ENCODE measurements around the gene KIF12. TPM values are rescaled to one million over a fixed set of nuclear protein-coding genes. Genes with fewer than 3 reads are reported as not detected.

KIF12 gene
- total RNA-seq, 2 donors from 2014 or later = not detected

DNA sequence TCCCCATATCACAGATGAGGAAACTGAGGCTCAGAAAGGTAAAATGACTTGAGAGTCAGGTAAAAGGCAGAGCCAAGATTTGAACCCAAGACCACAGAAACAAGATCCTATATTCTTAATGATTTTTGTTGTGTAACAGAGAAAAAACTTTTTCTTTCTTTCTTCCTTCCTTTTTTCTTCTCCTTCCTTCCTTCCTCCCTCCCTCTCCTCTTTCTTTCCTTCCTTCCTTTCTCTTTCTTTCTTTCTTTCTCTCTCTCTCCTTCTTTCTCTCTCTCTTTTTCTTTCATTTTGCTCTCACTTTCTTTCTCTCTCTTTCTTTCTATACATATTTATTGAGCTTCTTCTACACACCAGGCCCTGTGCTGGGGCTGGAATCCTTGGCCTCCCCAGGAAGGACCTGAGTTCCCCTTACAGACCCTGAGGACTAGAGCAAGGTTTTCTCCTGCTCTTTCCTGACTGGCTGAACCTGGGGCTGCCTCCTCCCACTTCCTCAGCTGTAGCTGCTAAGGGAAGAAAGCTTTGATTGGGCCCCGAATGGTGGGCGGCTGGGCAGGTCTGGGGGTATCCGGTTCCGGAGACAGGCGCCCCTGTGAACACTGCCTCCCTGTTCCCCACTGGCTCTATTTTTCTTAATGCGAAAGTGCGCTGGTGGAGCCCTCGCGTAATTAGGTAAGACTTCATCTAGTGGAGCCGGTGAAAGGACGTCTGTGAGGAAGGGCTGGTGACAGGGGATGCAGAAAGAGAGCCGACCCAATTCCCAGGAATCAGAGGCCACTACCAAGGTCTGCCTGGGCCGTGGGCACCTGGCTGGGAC is 27.4 kb upstream of the KIF12 start:
- Mint-ChIP-seq H3K9me3 (peaks cover 5% of the 10 kb centered on the region in 2 donors), H3K27ac (no peak overlapping the region), H3K36me3 (peaks cover 0 to 5% of the 10 kb centered on the region in 2 donors)
- ATAC-seq = no peak
- DNase-seq (ENCODE audit: low spot score in 2 of 2) = no peak

DNA sequence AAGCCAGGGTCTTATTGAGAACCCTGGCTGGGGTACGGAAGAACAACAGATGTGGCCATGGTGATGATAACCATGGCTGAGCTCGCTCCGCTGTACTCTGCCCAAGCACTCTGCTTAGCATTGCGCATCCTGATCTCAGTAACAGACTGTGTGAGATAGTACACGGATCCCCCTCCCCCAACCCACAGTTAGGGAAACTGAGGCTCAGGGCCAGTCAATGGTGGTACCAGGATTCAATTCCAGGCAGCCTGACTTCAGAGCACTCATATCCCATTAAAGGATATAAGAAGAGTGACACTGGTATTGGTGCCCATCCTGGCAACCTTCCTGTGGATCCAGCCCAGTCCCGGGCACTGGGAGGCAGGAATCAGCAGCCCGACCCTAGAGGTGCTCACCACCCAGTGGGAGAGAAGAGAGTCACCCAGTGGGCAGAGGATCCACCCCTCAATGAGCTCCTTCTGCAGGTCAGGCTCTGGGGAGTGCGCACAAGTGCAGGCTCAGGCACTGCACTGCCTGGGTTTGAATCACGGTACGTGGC is 26.5 kb upstream of the KIF12 start:
- peak in 1 of 2 donors; percentile 35 for DNase-seq (ENCODE audit: low spot score in 2 of 2)
- ATAC-seq = no peak
- H3K36me3 Mint-ChIP-seq = peaks cover 0 to 5% of the 10 kb centered on the region in 2 donors

GRCh38 chr9:114124666-114125475 is 25.8 kb upstream of the KIF12 start:
- Mint-ChIP-seq H3K27ac (no peak overlapping the region), H3K36me3 (peaks cover 0 to 5% of the 10 kb centered on the region in 2 donors), H3K9me3 (peaks cover 5% of the 10 kb centered on the region in 2 donors)
- DNase-seq (ENCODE audit: low spot score in 2 of 2) = peak in 1 of 2 donors; percentile 3
- ATAC-seq = no peak

More for the DNA sequence above, 26.5 kb upstream of the KIF12 start:
- Mint-ChIP-seq H3K9me3 (peaks cover 5% of the 10 kb centered on the region in 2 donors), H3K27ac (no peak overlapping the region)

GRCh38 chr9:114124138-114124537 is 25.0 kb upstream of the KIF12 start:
- no peak overlapping the region for H3K27ac Mint-ChIP-seq
- peaks cover 5% of the 10 kb centered on the region in 2 donors for H3K9me3 Mint-ChIP-seq

GRCh38 chr9:114123031-114123977 is 24.2 kb upstream of the KIF12 start:
- DNase-seq (ENCODE audit: low spot score in 2 of 2) (peak in 1 of 2 donors; percentile 35), ATAC-seq (no peak)
- H3K27ac Mint-ChIP-seq = no peak overlapping the region
- peaks cover 0 to 5% of the 10 kb centered on the region in 2 donors for H3K36me3 Mint-ChIP-seq
- H3K9me3 Mint-ChIP-seq = peaks cover 5% of the 10 kb centered on the region in 2 donors

More at GRCh38 chr9:114124138-114124537, 25.0 kb upstream of the KIF12 start:
- DNase-seq (ENCODE audit: low spot score in 2 of 2) = peak in 1 of 2 donors; percentile 20
- no peak for ATAC-seq
- H3K36me3 Mint-ChIP-seq = peaks cover 0 to 5% of the 10 kb centered on the region in 2 donors

- DNase-seq (ENCODE audit: low spot score in 2 of 2) (peak in 1 of 2 donors; percentile 23), ATAC-seq (no peak)
- Mint-ChIP-seq H3K9me3 (peaks cover 3 to 4% of the 10 kb centered on the region in 2 donors), H3K36me3 (peaks cover 0 to 2% of the 10 kb centered on the region in 2 donors), H3K27ac (no peak overlapping the region)
Measured at GRCh38 chr9:114122136-114123027, 23.3 kb upstream of the KIF12 start.

- H3K9me3 Mint-ChIP-seq = no peaks in the 10 kb centered on the region
- H3K27ac Mint-ChIP-seq = no peak overlapping the region
- no peak for ATAC-seq
- peak in 1 of 2 donors; percentile 11 for DNase-seq (ENCODE audit: low spot score in 2 of 2)
- H3K36me3 Mint-ChIP-seq = no peaks in the 10 kb centered on the region
Measured at GRCh38 chr9:114121227-114122135, 22.4 kb upstream of the KIF12 start.

GRCh38 chr9:114120192-114121014 is 21.3 kb upstream of the KIF12 start:
- ATAC-seq = no peak
- DNase-seq (ENCODE audit: low spot score in 2 of 2) = peak in 1 of 2 donors; percentile 31
- Mint-ChIP-seq H3K27ac (no peak overlapping the region), H3K9me3 (no peaks in the 10 kb centered on the region), H3K36me3 (no peaks in the 10 kb centered on the region)

GRCh38 chr9:114119242-114120191 is 20.4 kb upstream of the KIF12 start:
- Mint-ChIP-seq H3K9me3 (no peaks in the 10 kb centered on the region), H3K27ac (no peak overlapping the region), H3K36me3 (no peaks in the 10 kb centered on the region)
- ATAC-seq (no peak), DNase-seq (ENCODE audit: low spot score in 2 of 2) (peak in 1 of 2 donors; percentile 3)

DNA sequence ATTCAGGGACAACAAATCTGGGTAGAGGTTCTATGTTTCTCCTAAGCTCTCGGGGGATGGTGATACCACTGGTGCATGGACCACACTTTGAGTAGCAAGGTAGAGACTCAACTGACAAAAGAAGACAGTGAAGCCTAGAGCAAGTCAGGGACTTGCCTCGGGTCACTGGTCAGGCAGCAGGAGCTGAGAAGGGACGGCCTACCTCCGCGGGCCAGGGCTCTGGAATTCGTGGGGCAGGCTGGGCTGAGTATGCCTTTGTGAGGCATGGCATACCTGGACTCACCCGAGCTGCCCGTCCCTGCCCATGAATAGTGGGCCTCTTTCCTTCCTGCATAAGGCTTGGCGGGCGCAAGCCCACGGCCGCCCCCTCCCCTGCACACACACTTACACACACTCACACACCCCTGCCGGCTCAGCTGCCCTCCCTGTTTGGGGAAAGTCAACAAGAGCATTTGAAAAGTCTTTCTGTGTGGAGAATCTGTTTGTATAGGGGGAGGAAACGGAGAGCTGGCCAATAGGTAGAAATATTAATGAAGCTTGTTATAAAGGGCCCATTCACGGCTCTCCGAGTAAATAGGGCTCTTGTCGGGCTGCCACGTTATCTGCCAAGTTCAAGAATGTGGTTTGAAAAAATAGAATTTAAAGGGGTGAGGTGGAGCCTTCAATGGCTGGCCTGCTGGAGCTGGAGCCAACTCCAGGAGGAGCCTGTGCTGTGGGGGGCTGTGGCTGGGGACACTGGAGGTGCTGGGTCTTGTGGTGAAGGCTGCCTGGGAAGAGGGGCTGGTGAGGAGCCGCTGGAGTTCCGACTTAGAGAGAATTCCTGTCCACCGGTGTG is 19.1 kb upstream of the KIF12 start:
- H3K36me3 Mint-ChIP-seq = no peaks in the 10 kb centered on the region
- no peak for ATAC-seq
- H3K27ac Mint-ChIP-seq = no peak overlapping the region
- no peaks in the 10 kb centered on the region for H3K9me3 Mint-ChIP-seq
- DNase-seq (ENCODE audit: low spot score in 2 of 2) = peak in 1 of 2 donors; percentile 34

DNA sequence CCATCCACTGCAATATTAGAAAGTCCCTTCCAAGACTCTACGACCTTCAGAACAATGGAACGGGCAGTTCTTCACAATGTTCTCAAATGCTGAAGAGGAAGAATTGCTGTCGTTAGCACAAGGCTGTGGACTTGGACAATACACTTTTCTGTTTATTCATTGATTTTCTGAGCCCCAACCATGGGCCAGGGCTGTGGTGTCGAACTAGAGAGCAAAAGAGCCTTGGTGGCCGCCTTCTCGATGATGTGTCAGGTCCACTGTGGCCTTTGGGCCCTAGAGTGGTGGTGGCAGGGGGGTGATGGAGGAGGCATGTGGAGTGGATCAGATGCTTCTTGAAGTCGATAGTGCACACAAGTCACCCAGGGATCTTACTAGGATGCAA is 18.5 kb upstream of the KIF12 start:
- Mint-ChIP-seq H3K36me3 (no peaks in the 10 kb centered on the region), H3K27ac (no peak overlapping the region), H3K9me3 (no peaks in the 10 kb centered on the region)
- DNase-seq (ENCODE audit: low spot score in 2 of 2) (peak in 1 of 2 donors; percentile 23), ATAC-seq (no peak)
